SH-SY5Y (cell line): ENCODE results near the gene PLSCR1.

Source experiments
- GATA2 ChIP-seq: IDR thresholded peaks from 2 replicates; pipeline ENCODE4 v1.6.1; 2011; ENCODE audit warnings: mild to moderate bottlenecking, low read depth, low read length
- GATA3 ChIP-seq: IDR thresholded peaks from 2 replicates; pipeline ENCODE4 v1.6.1; 2011; ENCODE audit warnings: low read depth, mild to moderate bottlenecking, low read length, moderate library complexity

DNA sequence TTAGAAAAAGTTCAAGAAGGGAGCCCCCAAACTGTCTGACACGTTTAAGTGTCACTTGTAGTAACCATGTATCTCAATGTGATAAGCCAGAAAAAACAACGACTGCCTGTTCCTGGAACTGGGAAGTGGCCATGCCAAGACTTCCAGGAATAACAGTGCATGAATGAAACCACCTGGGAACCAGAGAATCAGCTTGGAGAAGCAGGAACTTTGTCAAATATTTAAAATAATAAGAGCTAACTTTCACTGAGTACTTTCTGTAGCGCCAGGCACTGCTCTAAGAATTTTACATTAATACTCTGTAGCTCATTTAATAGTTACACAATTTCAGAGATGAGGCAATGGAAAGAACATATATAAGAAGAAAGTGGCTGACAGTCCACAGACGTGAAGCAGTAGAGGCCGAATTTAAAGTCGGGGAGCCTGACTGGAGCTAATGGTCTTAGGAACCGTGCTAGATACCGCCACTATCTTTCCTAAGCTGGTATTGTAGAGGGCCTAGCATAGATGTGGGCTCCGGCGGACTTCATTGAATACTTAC is 876 bp downstream of the PLSCR1 start:
- TF ChIP-seq GATA2: no peak
- TF ChIP-seq GATA3: no peak
